Spleen (tissue), 11 donors: ENCODE measurements around the gene ARHGAP36. TPM values are rescaled to one million over a fixed set of nuclear protein-coding genes. Genes with fewer than 3 reads are reported as not detected.

ENCODE experiments used
- DNase-seq: peaks from one replicate; pipeline ENCODE4 v3.0.0-alpha.2; 2020
- H3K27ac ChIP-seq, 8 donors: fragments of 200-600 bp; sonication (generic) in 7 of 8; 1 replicate in 4 of 8; 2 replicates in 4 of 8; pipeline versions ENCODE4 v1.5.0 to v1.8.0; 2016 to 2021; ENCODE audit warnings: inconsistent platforms in 4 of 8, mild to moderate bottlenecking in 4 of 8, moderate library complexity in 1 of 8
- H3K27me3 ChIP-seq, 7 donors: fragments of 200-600 bp; sonication (generic) in 6 of 7; replicated peaks in 1 of 7; 1 replicate in 4 of 7; 2 replicates in 3 of 7; pipeline versions ENCODE4 v1.5.0 to v1.8.0; 2016 to 2021; ENCODE audit warnings: inconsistent platforms in 3 of 7, mild to moderate bottlenecking in 1 of 7
- H3K36me3 ChIP-seq, 6 donors: fragments of 200-600 bp; sonication (generic) in 5 of 6; 1 replicate in 4 of 6; 2 replicates in 2 of 6; pipeline versions ENCODE4 v1.5.0 to v1.8.0; 2016 to 2021; ENCODE audit warnings: inconsistent platforms in 2 of 6
- H3K4me1 ChIP-seq, 6 donors: fragments of 200-600 bp; sonication (generic) in 5 of 6; 1 replicate in 3 of 6; 2 replicates in 3 of 6; pipeline versions ENCODE4 v1.5.0 to v1.8.0; 2016 to 2021; ENCODE audit warnings: inconsistent platforms in 3 of 6
- H3K4me3 ChIP-seq, 8 donors: fragments of 200-600 bp; sonication (generic) in 7 of 8; 1 replicate in 4 of 8; 2 replicates in 4 of 8; pipeline versions ENCODE4 v1.5.0 to v1.8.0; 2016 to 2021; ENCODE audit warnings: inconsistent platforms in 4 of 8, mild to moderate bottlenecking in 4 of 8, moderate library complexity in 2 of 8
- H3K9me3 ChIP-seq, 8 donors: fragments of 200-600 bp; sonication (generic) in 7 of 8; 1 replicate in 4 of 8; 2 replicates in 4 of 8; pipeline versions ENCODE4 v1.5.0 to v1.8.0; 2016 to 2021; ENCODE audit warnings: inconsistent platforms in 4 of 8
- CTCF ChIP-seq, 11 experiments: fragments of 200-600 bp in 7 of 11; fragments of 450-650 bp in 4 of 11; sonication (generic) in 4 of 11; IDR thresholded peaks in 8 of 11; conservative IDR thresholded peaks in 3 of 11; 1 replicate in 7 of 11; 2 replicates in 4 of 11; pipeline versions ENCODE4 v1.4.0 to v1.8.0; 2016 to 2021; ENCODE audit warnings: antibody characterized with exemption in 11 of 11, inconsistent platforms in 4 of 11, mild to moderate bottlenecking in 1 of 11
- POLR2A ChIP-seq, 3 donors: fragments of 450-650 bp; IDR thresholded peaks; one replicate each; pipeline ENCODE4 v1.5.1; 2017; ENCODE audit warnings: antibody characterized with exemption in 3 of 3, mild to moderate bottlenecking in 1 of 3
- POLR2AphosphoS5 ChIP-seq, 3 donors: sonication (generic); formaldehyde crosslinking; IDR thresholded peaks; one replicate each; pipeline ENCODE4 v1.5.1; 2017; ENCODE audit warnings: antibody characterized with exemption in 3 of 3
- WGBS, 5 donors: extraction: QIAGEN DNeasy Blood & Tissue Kit in 3 of 5; methylation state at CpG; one replicate each; pipeline versions ENCODE4 v1.1.5 to v1.1.7; 2013 to 2018; 5-methylcytosine and 5-hydroxymethylcytosine counted together
- intact Hi-C: fragments of 100-400 bp; cut with DNase I; formaldehyde crosslinking; loops from one replicate; pipeline ENCODE4 v1.15.0; 2023; ENCODE audit warnings: low total_unique reads
- polyA plus RNA-seq, 3 donors: library from polyadenylated mRNA; stranded (reverse); fragments of 200-250 nt; gene quantifications; one replicate each; pipeline ENCODE4 v1.2.1, GENCODE V29; 2013
- total RNA-seq, 7 donors: library from RNA; depleted of rRNA in 3 of 7; stranded (reverse); fragments of >200 nt in 3 of 7; fragmentation: NEBNext Ultra II Directional in 4 of 7; extraction: Animal tissue kit (Norgen Biotek cat#: 25700) in 4 of 7; gene quantifications; one replicate each; pipeline versions ENCODE4 v1.1.0 to v1.2.1, GENCODE V29; 2016 to 2021
- donor health status: healthy with polysubstance abuse.
- donor health status: DM: no; HTN: no; CAD: no; lungs with moderate emphysema.
- donor health status: DM: no; HTN: no; CAD: no.
- donor health status: Bipolar disorder and iron deficiency.
- donor health status: healthy.
- donor health status: DM: no; HTN: no; CAD: no.
- donor health status: DM: yes; HTN: yes; CAD: no.

The ARHGAP36 gene
- total and polyA plus RNA-seq, 10 donors = not detected

GRCh38 chrX:131061306-131061705, 3.2 kb downstream of the ARHGAP36 start:
- intact Hi-C loops = no loop called here
- Histone ChIP-seq H3K4me3 (no peak overlapping the region), H3K4me1 (no peaks in the 10 kb centered on the region), H3K27me3 (peaks cover 0 to 67% (median 20%) of the 10 kb centered on the region in 7 donors), H3K36me3 (no peaks in the 10 kb centered on the region), H3K9me3 (no peaks in the 10 kb centered on the region), H3K27ac (no peak overlapping the region)
- TF ChIP-seq CTCF (IDR thresholded peaks at IDR 0.05 in 8 of 11, conservative IDR thresholded peaks at IDR 0.05 in 3 of 11) (no peak), POLR2A (IDR thresholded peaks at IDR 0.05) (no peak), POLR2AphosphoS5 (IDR thresholded peaks at IDR 0.05) (no peak)
- WGBS, 5 donors = 71 to 88% (median 84%) methylated on average over 5 to 6 of the region's 6 CpGs
- no peak for DNase-seq

GRCh38 chrX:131063613-131064012, 5.5 kb downstream of the ARHGAP36 start:
- Histone ChIP-seq H3K36me3 (no peaks in the 10 kb centered on the region), H3K27me3 (peaks cover 0 to 70% (median 20%) of the 10 kb centered on the region in 7 donors), H3K4me1 (no peaks in the 10 kb centered on the region), H3K9me3 (no peaks in the 10 kb centered on the region), H3K27ac (no peak overlapping the region), H3K4me3 (no peak overlapping the region)
- WGBS, 5 donors = 21 to 48% (median 25%) methylated on average over 3 of the region's 3 CpGs
- intact Hi-C loops = no loop called here
- TF ChIP-seq CTCF (IDR thresholded peaks at IDR 0.05 in 8 of 11, conservative IDR thresholded peaks at IDR 0.05 in 3 of 11) (no peak), POLR2A (IDR thresholded peaks at IDR 0.05) (no peak)
- DNase-seq = no peak

GRCh38 chrX:131066237-131066636, 8.1 kb downstream of the ARHGAP36 start:
- intact Hi-C loops = no loop called here
- DNase-seq = no peak
- Histone ChIP-seq H3K27ac (no peak overlapping the region), H3K36me3 (no peaks in the 10 kb centered on the region), H3K9me3 (no peaks in the 10 kb centered on the region), H3K4me1 (no peaks in the 10 kb centered on the region), H3K4me3 (no peak overlapping the region), H3K27me3 (peaks cover 0 to 71% (median 33%) of the 10 kb centered on the region in 7 donors)
- 54 to 75% (median 64%) methylated on average over 3 of the region's 3 CpGs for whole genome bisulfite sequencing, 5 donors
- TF ChIP-seq POLR2AphosphoS5 (IDR thresholded peaks at IDR 0.05) (no peak), CTCF (IDR thresholded peaks at IDR 0.05 in 8 of 11, conservative IDR thresholded peaks at IDR 0.05 in 3 of 11) (no peak)

GRCh38 chrX:131067216-131067615, 9.1 kb downstream of the ARHGAP36 start:
- Histone ChIP-seq H3K27me3 (peaks cover 0 to 61% (median 35%) of the 10 kb centered on the region in 7 donors), H3K9me3 (no peaks in the 10 kb centered on the region)

More at GRCh38 chrX:131067216-131067615, 9.1 kb downstream of the ARHGAP36 start:
- intact Hi-C loops = no loop called here
- H3K4me1 ChIP-seq = no peaks in the 10 kb centered on the region
- H3K4me3 ChIP-seq = no peak overlapping the region
- no peak for TF ChIP-seq CTCF (IDR thresholded peaks at IDR 0.05 in 8 of 11, conservative IDR thresholded peaks at IDR 0.05 in 3 of 11)
- TF ChIP-seq POLR2AphosphoS5 (IDR thresholded peaks at IDR 0.05) = no peak
- TF ChIP-seq POLR2A (IDR thresholded peaks at IDR 0.05) = no peak
- no peak overlapping the region for H3K27ac ChIP-seq
- DNase-seq = no peak
- no peaks in the 10 kb centered on the region for H3K36me3 ChIP-seq
- 0 to 36% (median 5%) methylated on average over 13 to 19 of the region's 19 CpGs for WGBS, 5 donors
